Measurements from ENCODE around the gene DRAP1. TPM values are rescaled to one million over a fixed set of nuclear protein-coding genes. Genes with fewer than 3 reads are reported as not detected.

DRAP1 gene
- total RNA-seq, 1 experiment from 2014 or later = 105 TPM

DNA sequence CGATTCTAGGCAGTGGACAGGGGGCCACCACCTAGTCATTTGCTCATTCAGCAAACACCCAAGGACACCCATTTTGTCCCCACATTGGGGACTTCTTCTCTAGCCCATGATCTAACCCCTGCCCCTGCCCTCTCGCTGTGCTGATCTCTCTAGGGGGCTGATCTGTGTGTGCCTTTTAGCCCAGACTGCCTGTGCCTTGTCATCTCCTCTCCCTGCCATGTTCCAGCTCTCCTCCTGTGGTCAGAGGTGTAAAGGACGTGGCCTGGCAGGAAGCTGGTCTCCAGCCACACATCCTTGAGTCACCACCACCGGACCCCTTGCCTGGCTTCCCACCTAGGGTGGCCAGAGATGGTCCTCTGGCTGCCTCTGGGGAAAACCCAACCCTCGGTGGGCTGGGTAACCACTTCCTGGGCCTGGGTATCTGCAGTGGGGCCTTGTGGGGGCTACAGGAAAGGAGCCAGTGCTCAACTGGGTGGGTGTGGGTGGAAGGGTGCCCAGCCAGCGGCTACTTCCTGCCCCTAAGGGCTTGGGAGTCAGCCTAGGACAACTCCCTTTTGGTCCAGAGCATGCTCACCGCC lies 38.3 kb upstream of the DRAP1 start:
- Histone ChIP-seq H4K91ac (ENCODE audit: insufficient read length, low read depth, low read length) (no peak overlapping the region), H3K4ac (ENCODE audit: low read depth, low read length) (no peak overlapping the region), H3T11ph (ENCODE audit: low read length) (no peak overlapping the region), H3K27me3 (ENCODE audit: insufficient read depth, low read length) (no peaks in the 10 kb centered on the region), H2BK5ac (ENCODE audit: insufficient read length, low read length) (no peak overlapping the region), H2BK12ac (ENCODE audit: insufficient read length, low read depth, low read length) (no peak overlapping the region), H3K56ac (ENCODE audit: insufficient read length, low read depth, low read length) (no peak overlapping the region), H3K4me2 (ENCODE audit: insufficient read depth, insufficient read length, low read length) (no peak overlapping the region), H3K14ac (ENCODE audit: insufficient read depth, low read length) (no peak overlapping the region), H3K18ac (ENCODE audit: insufficient read length, low read depth, low read length) (no peak overlapping the region), H2AFZ (ENCODE audit: low read length) (no peak overlapping the region), H4K5ac (ENCODE audit: insufficient read length, low read depth, low read length) (no peak overlapping the region), H2BK15ac (ENCODE audit: low read depth, low read length) (no peak overlapping the region), H2AK5ac (ENCODE audit: insufficient read length, low read length) (no peak overlapping the region), H4K20me1 (ENCODE audit: control insufficient read depth, insufficient read depth, insufficient read length) (no peaks in the 10 kb centered on the region), H2BK20ac (ENCODE audit: low read depth, low read length, poor library complexity, severe bottlenecking) (no peak overlapping the region), H3K27ac (ENCODE audit: insufficient read length, low read depth, low read length) (no peak overlapping the region), H3K79me2 (ENCODE audit: insufficient read depth, low read length) (no peaks in the 10 kb centered on the region), H2BK120ac (ENCODE audit: low read depth, low read length, poor library complexity, severe bottlenecking) (no peak overlapping the region), H4K8ac (replicated peaks; ENCODE audit: insufficient read length, low read depth, low read length) (no peak overlapping the region), H3K9me3 (ENCODE audit: control insufficient read depth, low read depth, low read length) (no peaks in the 10 kb centered on the region), H3K4me1 (ENCODE audit: insufficient read depth, low read length) (no peaks in the 10 kb centered on the region), H3K23me2 (ENCODE audit: insufficient read length, low read depth, low read length, poor library complexity, severe bottlenecking) (no peaks in the 10 kb centered on the region), H3K9ac (ENCODE audit: extremely low read depth, insufficient read length, low read length) (no peak overlapping the region), H3K23ac (ENCODE audit: insufficient read length, low read depth, low read length) (no peak overlapping the region), H3K79me1 (ENCODE audit: insufficient read depth, low read depth, low read length, poor library complexity, severe bottlenecking) (no peaks in the 10 kb centered on the region)
- no CpG with 5 or more reads among the region's 7 CpGs for WGBS (ENCODE audit: extremely low coverage, insufficient read length, low lambda C conversion rate)
- no peak for DNase-seq
- Mint-ChIP-seq H3K4me3 (no peak overlapping the region), H3K4me1 (peaks cover 2 to 6% of the 10 kb centered on the region in 2 experiments), H3K36me3 (ENCODE audit: insufficient read depth in 1 of 3, low read depth in 3 of 3) (peaks cover 24 to 42% (median 39%) of the 10 kb centered on the region in 3 experiments), H3K27me3 (ENCODE audit: low read depth) (peaks cover 17% of the 10 kb centered on the region), H3K9me3 (no peaks in the 10 kb centered on the region; a peak in 1 of 5 replicates), H3K27ac (peak overlapping the region in 1 of 3 experiments; percentile 9; a peak in 2 of 7 replicates)
- TF ChIP-seq, protein P1, sequence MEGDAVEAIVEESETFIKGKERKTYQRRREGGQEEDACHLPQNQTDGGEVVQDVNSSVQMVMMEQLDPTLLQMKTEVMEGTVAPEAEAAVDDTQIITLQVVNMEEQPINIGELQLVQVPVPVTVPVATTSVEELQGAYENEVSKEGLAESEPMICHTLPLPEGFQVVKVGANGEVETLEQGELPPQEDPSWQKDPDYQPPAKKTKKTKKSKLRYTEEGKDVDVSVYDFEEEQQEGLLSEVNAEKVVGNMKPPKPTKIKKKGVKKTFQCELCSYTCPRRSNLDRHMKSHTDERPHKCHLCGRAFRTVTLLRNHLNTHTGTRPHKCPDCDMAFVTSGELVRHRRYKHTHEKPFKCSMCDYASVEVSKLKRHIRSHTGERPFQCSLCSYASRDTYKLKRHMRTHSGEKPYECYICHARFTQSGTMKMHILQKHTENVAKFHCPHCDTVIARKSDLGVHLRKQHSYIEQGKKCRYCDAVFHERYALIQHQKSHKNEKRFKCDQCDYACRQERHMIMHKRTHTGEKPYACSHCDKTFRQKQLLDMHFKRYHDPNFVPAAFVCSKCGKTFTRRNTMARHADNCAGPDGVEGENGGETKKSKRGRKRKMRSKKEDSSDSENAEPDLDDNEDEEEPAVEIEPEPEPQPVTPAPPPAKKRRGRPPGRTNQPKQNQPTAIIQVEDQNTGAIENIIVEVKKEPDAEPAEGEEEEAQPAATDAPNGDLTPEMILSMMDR (conservative IDR thresholded peaks at IDR 0.05) = no peak

Data from H9 (cell line).